Gastrocnemius medialis (tissue), 4 donors: ENCODE data around the gene STRA6. TPM values are rescaled to one million over a fixed set of nuclear protein-coding genes. Genes with fewer than 3 reads are reported as not detected.
A peak's percentile ranks its signal among the peaks of the same experiment; 100 is the strongest.

Experiments used
- ATAC-seq, 2 donors: fragments of 150-250 bp; one replicate each; pipeline ENCODE4 v1.9.1; 2016
- DNase-seq, 2 donors: peaks; one replicate each; pipeline ENCODE4 v3.0.0-alpha.2; 2019
- H3K27ac ChIP-seq, 4 donors: fragments of 200-600 bp; sonication (generic); 1 replicate in 1 of 4; 2 replicates in 3 of 4; pipeline ENCODE4 v1.5.1; 2016 to 2018; ENCODE audit warnings: mild to moderate bottlenecking in 2 of 4, moderate library complexity in 1 of 4
- H3K27me3 ChIP-seq, 3 donors: fragments of 200-600 bp; sonication (generic) in 2 of 3; 1 replicate in 1 of 3; 2 replicates in 2 of 3; pipeline versions ENCODE4 v1.5.1 to v1.6.0; 2016 to 2019; ENCODE audit warnings: mild to moderate bottlenecking in 1 of 3, moderate library complexity in 1 of 3
- H3K36me3 ChIP-seq, 2 donors: fragments of 200-600 bp; sonication (generic) in 1 of 2; one replicate each; pipeline ENCODE4 v1.5.1; 2017 to 2018
- H3K4me1 ChIP-seq, 2 donors: fragments of 200-600 bp; sonication (generic) in 1 of 2; one replicate each; pipeline ENCODE4 v1.5.1; 2016 to 2017; ENCODE audit warnings: mild to moderate bottlenecking in 2 of 2
- H3K4me3 ChIP-seq, 4 donors: fragments of 200-600 bp; sonication (generic) in 3 of 4; 1 replicate in 1 of 4; 2 replicates in 3 of 4; pipeline ENCODE4 v1.5.1; 2016 to 2019; ENCODE audit warnings: mild to moderate bottlenecking in 2 of 4
- H3K9me3 ChIP-seq, 3 donors: fragments of 200-600 bp; sonication (generic) in 2 of 3; 1 replicate in 1 of 3; 2 replicates in 2 of 3; pipeline ENCODE4 v1.5.1; 2016 to 2019
- CTCF ChIP-seq, 5 experiments: fragments of 450-650 bp in 3 of 5; fragments of 200-600 bp in 2 of 5; sonication (generic) in 2 of 5; IDR thresholded peaks in 4 of 5; conservative IDR thresholded peaks in 1 of 5; 1 replicate in 4 of 5; 2 replicates in 1 of 5; pipeline ENCODE4 v1.5.1; 2016 to 2019; ENCODE audit warnings: antibody characterized with exemption in 5 of 5, mild to moderate bottlenecking in 3 of 5, moderate library complexity in 3 of 5
- POLR2A ChIP-seq, 2 donors: fragments of 450-650 bp; IDR thresholded peaks; one replicate each; pipeline ENCODE4 v1.6.1; 2017; ENCODE audit warnings: antibody characterized with exemption in 2 of 2, mild to moderate bottlenecking in 2 of 2, moderate library complexity in 2 of 2
- in situ Hi-C, 4 donors: fragments of 200-750 bp; cut with MboI; loops; one replicate each; pipeline versions ENCODE4 v1.15.0 to v1.8.0; 2017; ENCODE audit warnings: low sequenced_read_pairs in 4 of 4
- intact Hi-C: fragments of 100-400 bp; cut with DNase I; formaldehyde crosslinking; loops from one replicate; pipeline ENCODE4 v1.15.1; 2023; ENCODE audit warnings: low total_unique reads
- total RNA-seq, 4 donors: library from RNA; depleted of rRNA; stranded (reverse); fragments of >200 nt; gene quantifications; one replicate each; pipeline versions ENCODE4 v1.1.0 to v1.2.3, GENCODE V29; 2016

The STRA6 gene
- not detected for total RNA-seq

GRCh38 chr15:74202452-74203401, at the start of gene STRA6:
TSS of gene STRA6 (minus strand) at chr15:74202787. CDS start at chr15:74202267, 520 bp downstream.
- ATAC-seq = no peak
- Histone ChIP-seq H3K4me1 (peaks cover 0 to 3% of the 10 kb centered on the region in 2 donors), H3K9me3 (no peaks in the 10 kb centered on the region), H3K36me3 (no peaks in the 10 kb centered on the region), H3K4me3 (no peak within 1 kb of the TSS), H3K27me3 (no peaks in the 10 kb centered on the region), H3K27ac (no peak within 1 kb of the TSS)
- DNase-seq = no peak
- intact Hi-C loops (no loop called here), in situ Hi-C loops (no loop called here)
- TF ChIP-seq POLR2A (IDR thresholded peaks at IDR 0.05) = no peak
- no peak for TF ChIP-seq CTCF (IDR thresholded peaks at IDR 0.05 in 4 of 5, conservative IDR thresholded peaks at IDR 0.05 in 1 of 5)

- H3K27ac ChIP-seq = peak overlapping the region; percentile 86 to 90 (median 88)
- no peaks in the 10 kb centered on the region for H3K9me3 ChIP-seq
- TF ChIP-seq POLR2A (IDR thresholded peaks at IDR 0.05) = no peak
- no peak for TF ChIP-seq CTCF (IDR thresholded peaks at IDR 0.05 in 4 of 5, conservative IDR thresholded peaks at IDR 0.05 in 1 of 5)
- H3K4me3 ChIP-seq = no peak overlapping the region
- ATAC-seq (peak in 1 of 2 donors; percentile 28), DNase-seq (peak; percentile 15 to 30)
- intact Hi-C loops (loop anchor here (5.0 to 10.0 kb wide), 2 partner anchors 95 to 363 kb away; partner anchors contain the start of gene CLK3), in situ Hi-C loops (no loop called here)
- no peaks in the 10 kb centered on the region for H3K36me3 ChIP-seq
- H3K27me3 ChIP-seq = no peaks in the 10 kb centered on the region
- H3K4me1 ChIP-seq = peaks cover 34 to 37% of the 10 kb centered on the region in 2 donors
Measured at GRCh38 chr15:74252291-74252690, 49.7 kb upstream of the STRA6 start.

GRCh38 chr15:74251131-74251811, 48.7 kb upstream of the STRA6 start:
- H3K4me1 ChIP-seq = peaks cover 34 to 37% of the 10 kb centered on the region in 2 donors
- intact Hi-C loops = loop anchor here (1.0 to 10.0 kb wide), 3 partner anchors 11 to 364 kb away; partner anchors contain the start of gene CLK3
- ATAC-seq = peak; percentile 92 to 93

GRCh38 chr15:74250266-74250665, 47.7 kb upstream of the STRA6 start:
- no peak for ATAC-seq
- Histone ChIP-seq H3K9me3 (no peaks in the 10 kb centered on the region), H3K27ac (peak overlapping the region; percentile 86 to 90 (median 88)), H3K4me1 (peaks cover 34 to 37% of the 10 kb centered on the region in 2 donors), H3K4me3 (no peak overlapping the region), H3K27me3 (peaks cover 0 to 4% (median 0%) of the 10 kb centered on the region in 3 donors), H3K36me3 (no peaks in the 10 kb centered on the region)
- TF ChIP-seq CTCF (IDR thresholded peaks at IDR 0.05 in 4 of 5, conservative IDR thresholded peaks at IDR 0.05 in 1 of 5) (no peak), POLR2A (IDR thresholded peaks at IDR 0.05) (no peak)
- in situ Hi-C loops = no loop called here
- no peak for DNase-seq
- intact Hi-C loops = loop anchor here (5.0 to 10.0 kb wide), 2 partner anchors 93 to 365 kb away; partner anchors contain the start of gene CLK3

More at GRCh38 chr15:74251131-74251811, 48.7 kb upstream of the STRA6 start:
- Histone ChIP-seq H3K27me3 (no peaks in the 10 kb centered on the region), H3K36me3 (no peaks in the 10 kb centered on the region), H3K4me3 (no peak overlapping the region), H3K27ac (peak overlapping the region; percentile 86 to 90 (median 88)), H3K9me3 (no peaks in the 10 kb centered on the region)
- TF ChIP-seq CTCF (IDR thresholded peaks at IDR 0.05 in 4 of 5, conservative IDR thresholded peaks at IDR 0.05 in 1 of 5) (peak in 4 of 5 experiments; percentile 27 to 32 (median 28)), POLR2A (IDR thresholded peaks at IDR 0.05) (peak in 1 of 2 donors; percentile 31)
- peak; percentile 91 to 98 for DNase-seq
- in situ Hi-C loops = no loop called here
